HepG2 (cell line): ENCODE results near the gene CUL1. TPM values are rescaled to one million over a fixed set of nuclear protein-coding genes. Genes with fewer than 3 reads are reported as not detected.

Source experiments
- ATAC-seq: fragments of 200-7000 bp; cut with Tn5 transposase; 3 replicates; pipeline ENCODE4 v1.9.1; 2020; ENCODE audit warnings: mild to moderate bottlenecking, moderate library complexity
- BruUV-seq: library from RNA; stranded (reverse); fragments of 400-500 nt; replicated peaks from 2 replicates; lab custom pipeline; 2021; lab: Mats Ljungman, UMichigan
- CTCF ChIA-PET: fragments of 300-600 bp; formaldehyde crosslinking; extraction: SDS; loops from one replicate; lab custom pipeline; 2021; ENCODE audit warnings: low total read pairs, inconsistent platforms, low intra/inter-chr PET ratio; lab: Yijun Ruan, JAX
- POLR2A ChIA-PET: fragments of 350-600 bp; sonication (Branson Sonifier 250); formaldehyde crosslinking; loops from one replicate; lab custom pipeline; 2020; ENCODE audit warnings: antibody characterized with exemption, inconsistent platforms; lab: Yijun Ruan, JAX
- DNase-seq: peaks from one replicate; pipeline ENCODE4 v3.0.0-alpha.2; 2015; ENCODE audit warnings: low spot score
- FAIRE-seq: peaks from 3 replicates; lab custom pipeline; 2011; peaks lifted over from hg19 to GRCh38; lab: Jason Lieb, UNC
- H2AFZ ChIP-seq: one replicate; pipeline ENCODE4 v1.6.1; 2011; ENCODE audit warnings: low read length, inconsistent platforms
- H3K27ac ChIP-seq: fragments of 300-600 bp; 3 replicates; pipeline ENCODE4 v1.8.0; 2011; ENCODE audit warnings: mixed run types, mild to moderate bottlenecking, mixed read lengths, low read length, inconsistent platforms; ENCODE audit not compliant: insufficient read depth; ENCODE audit errors: extremely low read length
- H3K27me3 ChIP-seq, 2 experiments: fragments of 200-600 bp in 1 of 2; 2 replicates in 1 of 2; 3 replicates in 1 of 2; pipeline versions ENCODE4 v1.6.0 to v1.8.0; 2011; ENCODE audit warnings: low read length in 2 of 2, mild to moderate bottlenecking in 2 of 2, moderate library complexity in 2 of 2, inconsistent platforms in 1 of 2; ENCODE audit not compliant: insufficient read depth in 2 of 2, control insufficient read depth in 1 of 2
- H3K36me3 ChIP-seq, 2 experiments: fragments of 200-600 bp in 1 of 2; replicated peaks in 1 of 2; 2 replicates in 1 of 2; 3 replicates in 1 of 2; pipeline versions ENCODE4 v1.5.1 to v1.8.0; 2011; ENCODE audit warnings: low read length in 2 of 2, inconsistent platforms in 1 of 2; ENCODE audit not compliant: insufficient read depth in 2 of 2, control insufficient read depth in 1 of 2
- H3K4me1 ChIP-seq: 2 replicates; pipeline ENCODE4 v1.5.1; 2012; ENCODE audit warnings: low read length, inconsistent platforms; ENCODE audit not compliant: insufficient read depth
- H3K4me2 ChIP-seq: 2 replicates; pipeline ENCODE4 v1.6.0; 2011; ENCODE audit warnings: low read depth, low read length, inconsistent platforms
- H3K4me3 ChIP-seq, 3 experiments: fragments of 200-600 bp in 1 of 3; sonication (generic), shearing (Covaris generic) in 1 of 3; replicated peaks in 1 of 3; 2 replicates each; pipeline ENCODE4 v1.5.1; 2011 to 2016; ENCODE audit warnings: low read length in 3 of 3, inconsistent platforms in 2 of 3, low read depth in 2 of 3, mild to moderate bottlenecking in 2 of 3, control low read depth in 1 of 3, mixed read lengths in 1 of 3; ENCODE audit not compliant: insufficient read depth in 1 of 3
- H3K79me2 ChIP-seq: one replicate; pipeline ENCODE4 v1.6.1; 2011; ENCODE audit warnings: low read length, inconsistent platforms; ENCODE audit not compliant: insufficient read depth
- H3K9ac ChIP-seq: 2 replicates; pipeline ENCODE4 v1.6.0; 2011; ENCODE audit warnings: mild to moderate bottlenecking, low read depth, low read length, inconsistent platforms; ENCODE audit not compliant: insufficient read depth
- H3K9me3 ChIP-seq: 2 replicates; pipeline ENCODE4 v1.5.1; 2012; ENCODE audit warnings: mild to moderate bottlenecking, low read length
- H4K20me1 ChIP-seq: 2 replicates; pipeline ENCODE4 v1.6.0; 2011; ENCODE audit warnings: inconsistent platforms, mild to moderate bottlenecking, low read length, moderate library complexity; ENCODE audit not compliant: insufficient read depth
- ELF3 ChIP-seq: IDR thresholded peaks from 2 replicates; pipeline ENCODE4 v1.6.1; 2016; ENCODE audit warnings: missing genetic modification reagents, missing compliant biosample characterization
- HCFC1 ChIP-seq: fragments of 150-350 bp; IDR thresholded peaks from 2 replicates; pipeline ENCODE4 v1.6.1; 2014; ENCODE audit warnings: low read depth, low read length
- IRF9 ChIP-seq: sonication (generic); formaldehyde crosslinking; IDR thresholded peaks from 2 replicates; pipeline ENCODE4 v1.8.0; 2022; ENCODE audit warnings: missing genetic modification reagents, mild to moderate bottlenecking, borderline replicate concordance
- KMT2B ChIP-seq: IDR thresholded peaks from 2 replicates; pipeline ENCODE4 v1.6.1; 2016; ENCODE audit warnings: missing genetic modification reagents, missing compliant biosample characterization
- NFE2L1 ChIP-seq: sonication (generic); formaldehyde crosslinking; IDR thresholded peaks from 2 replicates; pipeline ENCODE4 v1.4.0; 2020; ENCODE audit warnings: missing genetic modification reagents, mild to moderate bottlenecking, borderline replicate concordance
- NFKBIZ ChIP-seq: IDR thresholded peaks from 2 replicates; pipeline ENCODE4 v1.6.1; 2018; ENCODE audit warnings: missing genetic modification reagents, missing compliant biosample characterization
- TCF7 ChIP-seq: sonication (generic); IDR thresholded peaks from 2 replicates; pipeline ENCODE4 v1.6.1; 2016; ENCODE audit warnings: antibody characterized with exemption, low read depth
- ZKSCAN1 ChIP-seq: fragments of 150-350 bp; IDR thresholded peaks from 2 replicates; pipeline ENCODE4 v1.6.1; 2014; ENCODE audit warnings: low read length
- ZMYM3 ChIP-seq: sonication (generic); formaldehyde crosslinking; IDR thresholded peaks from 2 replicates; pipeline ENCODE4 v1.5.1; 2020; ENCODE audit warnings: mild to moderate bottlenecking, missing genetic modification reagents
- WGBS: methylation state at CpG from one replicate; pipeline ENCODE4 v1.1.6; 2017; ENCODE audit warnings: low lambda C conversion rate; 5-methylcytosine and 5-hydroxymethylcytosine counted together
- in situ Hi-C: cut with HindIII; loops from 2 replicates; pipeline ENCODE4 v1.10.0; 2017; ENCODE audit warnings: low pct_unique_long_range_greater_than_20kb; ENCODE audit not compliant: extremely low pct_ligation_motif_present
- intact Hi-C: fragments of 100-400 bp; cut with micrococcal nuclease; formaldehyde crosslinking; loops from one replicate; pipeline ENCODE4 v1.10.0; 2022; ENCODE audit not compliant: unreplicated experiment
- polyA plus RNA-seq, 8 experiments: library from polyadenylated mRNA; depleted of rRNA in 3 of 8; stranded (reverse) in 7 of 8; unstranded in 1 of 8; fragments of >200 nt; fragmentation: Illumina TruSeq in 4 of 8; extraction: Trizol in 4 of 8; gene quantifications; 2 replicates each; pipeline versions ENCODE4 v1.2.1 to v1.2.3, GENCODE V29; 2011 to 2016; ENCODE audit warnings: low read depth in 4 of 8, missing spikeins in 1 of 8, mixed read lengths in 1 of 8; ENCODE audit not compliant: insufficient read depth in 1 of 8
- total RNA-seq, 5 experiments: library from RNA; depleted of rRNA; stranded (reverse); fragments of >200 nt; fragmentation: Illumina TruSeq; extraction: Trizol; gene quantifications; 2 replicates each; pipeline ENCODE4 v1.2.3, GENCODE V29; 2016; ENCODE audit warnings: low read depth in 1 of 5
- TF ChIP-seq, protein P1 (sequence below): sonication (generic); formaldehyde crosslinking; IDR thresholded peaks from 2 replicates; pipeline ENCODE4 v1.9.0; 2021; ENCODE audit warnings: mild to moderate bottlenecking, missing genetic modification reagents
- TF ChIP-seq, protein P2 (sequence below): sonication (generic); formaldehyde crosslinking; IDR thresholded peaks from 2 replicates; pipeline ENCODE4 v1.4.0; 2020; ENCODE audit warnings: missing genetic modification reagents, borderline replicate concordance

Gene CUL1
- total and polyA plus RNA-seq, 2 of the 13 experiments (the other 11 are each of a cell fraction or from before 2014, with no cell fraction given): 30.1 to 45.9 TPM

DNA sequence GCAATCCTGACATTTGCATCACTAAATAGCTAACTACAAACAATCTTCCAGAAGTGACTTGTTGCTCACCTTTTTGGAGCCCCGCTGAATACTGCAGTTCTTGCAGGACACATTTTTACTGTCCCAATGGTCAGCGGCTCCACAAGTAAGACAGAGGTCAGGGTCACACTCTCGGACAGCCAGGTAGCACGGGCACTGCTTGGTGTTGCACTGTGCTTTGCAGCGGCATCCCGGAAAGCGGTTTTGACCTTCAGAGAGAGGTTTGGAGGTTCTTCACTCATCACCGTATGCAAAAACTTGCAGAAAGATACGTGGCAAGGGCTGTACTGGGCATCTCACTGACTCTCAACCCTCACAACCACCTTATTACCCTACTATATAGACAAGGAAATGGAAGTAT is 115.2 kb downstream of the CUL1 start (continued):
- TF ChIP-seq ZKSCAN1 (no peak), ELF3 (CRISPR knock-in tag) (no peak), HCFC1 (no peak), TCF7 (no peak), NFKBIZ (CRISPR knock-in tag) (no peak), IRF9 (CRISPR knock-in tag) (no peak), KMT2B (CRISPR knock-in tag) (no peak), NFE2L1 (CRISPR knock-in tag) (no peak), ZMYM3 (no peak)

DNA sequence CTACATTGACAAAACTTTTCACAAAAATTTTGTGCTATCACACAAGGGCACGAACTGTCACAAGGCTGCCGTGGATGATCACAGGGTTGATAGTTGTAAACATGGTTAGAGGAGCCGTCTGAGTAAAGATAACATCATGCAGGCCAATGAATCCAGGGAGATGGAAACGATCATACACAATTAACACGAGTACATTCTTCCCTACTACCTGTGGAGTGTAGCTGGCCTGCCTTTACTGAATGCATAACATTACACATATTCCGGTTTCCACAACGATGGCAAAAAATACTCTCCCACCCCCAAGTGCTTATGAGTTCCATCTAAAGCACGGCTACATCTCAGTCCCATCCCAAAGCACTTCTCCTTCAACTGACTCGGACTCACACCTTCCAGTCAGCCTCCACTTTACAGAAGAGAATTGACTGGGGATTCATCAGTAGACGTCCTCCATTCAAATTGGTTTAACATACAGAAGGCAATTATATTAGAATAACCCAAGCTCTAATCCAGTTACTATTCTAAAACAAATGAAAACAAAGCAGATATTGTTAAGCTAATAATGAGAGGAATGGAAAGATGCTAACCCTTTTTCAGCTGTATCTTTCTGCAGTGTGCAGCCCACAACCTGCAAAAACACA is 116.3 kb downstream of the CUL1 start:
- Histone ChIP-seq H3K4me3 (no peak overlapping the region), H3K4me2 (no peak overlapping the region), H4K20me1 (no peaks in the 10 kb centered on the region), H3K9me3 (no peaks in the 10 kb centered on the region), H3K36me3 (peaks cover 12 to 92% of the 10 kb centered on the region in 2 experiments), H3K4me1 (no peaks in the 10 kb centered on the region), H3K27me3 (no peaks in the 10 kb centered on the region), H3K9ac (no peak overlapping the region), H3K79me2 (no peaks in the 10 kb centered on the region), H3K27ac (no peak overlapping the region), H2AFZ (no peak overlapping the region)
- DNase-seq (no peak), ATAC-seq (no peak), FAIRE-seq (no peak)
- in situ Hi-C loops: no loop called here
- intact Hi-C loops: no loop called here
- no TSS peak for BruUV-seq
- POLR2A ChIA-PET: no interaction called here
- WGBS: 96% methylated on average over 10 of the region's 10 CpGs
- CTCF ChIA-PET: no interaction called here
- TF ChIP-seq, protein P1, sequence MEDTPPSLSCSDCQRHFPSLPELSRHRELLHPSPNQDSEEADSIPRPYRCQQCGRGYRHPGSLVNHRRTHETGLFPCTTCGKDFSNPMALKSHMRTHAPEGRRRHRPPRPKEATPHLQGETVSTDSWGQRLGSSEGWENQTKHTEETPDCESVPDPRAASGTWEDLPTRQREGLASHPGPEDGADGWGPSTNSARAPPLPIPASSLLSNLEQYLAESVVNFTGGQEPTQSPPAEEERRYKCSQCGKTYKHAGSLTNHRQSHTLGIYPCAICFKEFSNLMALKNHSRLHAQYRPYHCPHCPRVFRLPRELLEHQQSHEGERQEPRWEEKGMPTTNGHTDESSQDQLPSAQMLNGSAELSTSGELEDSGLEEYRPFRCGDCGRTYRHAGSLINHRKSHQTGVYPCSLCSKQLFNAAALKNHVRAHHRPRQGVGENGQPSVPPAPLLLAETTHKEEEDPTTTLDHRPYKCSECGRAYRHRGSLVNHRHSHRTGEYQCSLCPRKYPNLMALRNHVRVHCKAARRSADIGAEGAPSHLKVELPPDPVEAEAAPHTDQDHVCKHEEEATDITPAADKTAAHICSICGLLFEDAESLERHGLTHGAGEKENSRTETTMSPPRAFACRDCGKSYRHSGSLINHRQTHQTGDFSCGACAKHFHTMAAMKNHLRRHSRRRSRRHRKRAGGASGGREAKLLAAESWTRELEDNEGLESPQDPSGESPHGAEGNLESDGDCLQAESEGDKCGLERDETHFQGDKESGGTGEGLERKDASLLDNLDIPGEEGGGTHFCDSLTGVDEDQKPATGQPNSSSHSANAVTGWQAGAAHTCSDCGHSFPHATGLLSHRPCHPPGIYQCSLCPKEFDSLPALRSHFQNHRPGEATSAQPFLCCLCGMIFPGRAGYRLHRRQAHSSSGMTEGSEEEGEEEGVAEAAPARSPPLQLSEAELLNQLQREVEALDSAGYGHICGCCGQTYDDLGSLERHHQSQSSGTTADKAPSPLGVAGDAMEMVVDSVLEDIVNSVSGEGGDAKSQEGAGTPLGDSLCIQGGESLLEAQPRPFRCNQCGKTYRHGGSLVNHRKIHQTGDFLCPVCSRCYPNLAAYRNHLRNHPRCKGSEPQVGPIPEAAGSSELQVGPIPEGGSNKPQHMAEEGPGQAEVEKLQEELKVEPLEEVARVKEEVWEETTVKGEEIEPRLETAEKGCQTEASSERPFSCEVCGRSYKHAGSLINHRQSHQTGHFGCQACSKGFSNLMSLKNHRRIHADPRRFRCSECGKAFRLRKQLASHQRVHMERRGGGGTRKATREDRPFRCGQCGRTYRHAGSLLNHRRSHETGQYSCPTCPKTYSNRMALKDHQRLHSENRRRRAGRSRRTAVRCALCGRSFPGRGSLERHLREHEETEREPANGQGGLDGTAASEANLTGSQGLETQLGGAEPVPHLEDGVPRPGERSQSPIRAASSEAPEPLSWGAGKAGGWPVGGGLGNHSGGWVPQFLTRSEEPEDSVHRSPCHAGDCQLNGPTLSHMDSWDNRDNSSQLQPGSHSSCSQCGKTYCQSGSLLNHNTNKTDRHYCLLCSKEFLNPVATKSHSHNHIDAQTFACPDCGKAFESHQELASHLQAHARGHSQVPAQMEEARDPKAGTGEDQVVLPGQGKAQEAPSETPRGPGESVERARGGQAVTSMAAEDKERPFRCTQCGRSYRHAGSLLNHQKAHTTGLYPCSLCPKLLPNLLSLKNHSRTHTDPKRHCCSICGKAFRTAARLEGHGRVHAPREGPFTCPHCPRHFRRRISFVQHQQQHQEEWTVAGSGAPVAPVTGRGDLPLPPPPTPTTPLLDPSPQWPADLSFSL (CRISPR knock-in tag): no peak
- TF ChIP-seq, protein P2, sequence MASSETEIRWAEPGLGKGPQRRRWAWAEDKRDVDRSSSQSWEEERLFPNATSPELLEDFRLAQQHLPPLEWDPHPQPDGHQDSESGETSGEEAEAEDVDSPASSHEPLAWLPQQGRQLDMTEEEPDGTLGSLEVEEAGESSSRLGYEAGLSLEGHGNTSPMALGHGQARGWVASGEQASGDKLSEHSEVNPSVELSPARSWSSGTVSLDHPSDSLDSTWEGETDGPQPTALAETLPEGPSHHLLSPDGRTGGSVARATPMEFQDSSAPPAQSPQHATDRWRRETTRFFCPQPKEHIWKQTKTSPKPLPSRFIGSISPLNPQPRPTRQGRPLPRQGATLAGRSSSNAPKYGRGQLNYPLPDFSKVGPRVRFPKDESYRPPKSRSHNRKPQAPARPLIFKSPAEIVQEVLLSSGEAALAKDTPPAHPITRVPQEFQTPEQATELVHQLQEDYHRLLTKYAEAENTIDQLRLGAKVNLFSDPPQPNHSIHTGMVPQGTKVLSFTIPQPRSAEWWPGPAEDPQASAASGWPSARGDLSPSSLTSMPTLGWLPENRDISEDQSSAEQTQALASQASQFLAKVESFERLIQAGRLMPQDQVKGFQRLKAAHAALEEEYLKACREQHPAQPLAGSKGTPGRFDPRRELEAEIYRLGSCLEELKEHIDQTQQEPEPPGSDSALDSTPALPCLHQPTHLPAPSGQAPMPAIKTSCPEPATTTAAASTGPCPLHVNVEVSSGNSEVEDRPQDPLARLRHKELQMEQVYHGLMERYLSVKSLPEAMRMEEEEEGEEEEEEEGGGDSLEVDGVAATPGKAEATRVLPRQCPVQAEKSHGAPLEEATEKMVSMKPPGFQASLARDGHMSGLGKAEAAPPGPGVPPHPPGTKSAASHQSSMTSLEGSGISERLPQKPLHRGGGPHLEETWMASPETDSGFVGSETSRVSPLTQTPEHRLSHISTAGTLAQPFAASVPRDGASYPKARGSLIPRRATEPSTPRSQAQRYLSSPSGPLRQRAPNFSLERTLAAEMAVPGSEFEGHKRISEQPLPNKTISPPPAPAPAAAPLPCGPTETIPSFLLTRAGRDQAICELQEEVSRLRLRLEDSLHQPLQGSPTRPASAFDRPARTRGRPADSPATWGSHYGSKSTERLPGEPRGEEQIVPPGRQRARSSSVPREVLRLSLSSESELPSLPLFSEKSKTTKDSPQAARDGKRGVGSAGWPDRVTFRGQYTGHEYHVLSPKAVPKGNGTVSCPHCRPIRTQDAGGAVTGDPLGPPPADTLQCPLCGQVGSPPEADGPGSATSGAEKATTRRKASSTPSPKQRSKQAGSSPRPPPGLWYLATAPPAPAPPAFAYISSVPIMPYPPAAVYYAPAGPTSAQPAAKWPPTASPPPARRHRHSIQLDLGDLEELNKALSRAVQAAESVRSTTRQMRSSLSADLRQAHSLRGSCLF: no peak
